Ovary (tissue), 9 donors: ENCODE measurements around the gene OVCH1. TPM values are rescaled to one million over a fixed set of nuclear protein-coding genes. Genes with fewer than 3 reads are reported as not detected.

Experiments
- DNase-seq, 5 donors: peaks; one replicate each; pipeline ENCODE4 v3.0.0-alpha.2; 2019 to 2020
- H3K27ac ChIP-seq, 2 donors: fragments of 200-600 bp; one replicate each; pipeline versions ENCODE4 v1.5.1 to v1.8.0; 2019 to 2022
- H3K27me3 ChIP-seq: fragments of 200-600 bp; one replicate; pipeline ENCODE4 v1.8.0; 2022
- H3K36me3 ChIP-seq: fragments of 200-600 bp; sonication (generic); one replicate; pipeline ENCODE4 v1.5.1; 2019
- H3K4me1 ChIP-seq: one replicate; pipeline ENCODE4 v1.8.1; 2013; ENCODE audit warnings: mild to moderate bottlenecking, moderate library complexity; ENCODE audit not compliant: insufficient read depth
- H3K4me3 ChIP-seq: fragments of 200-600 bp; sonication (generic); one replicate; pipeline ENCODE4 v1.5.1; 2017
- H3K9me3 ChIP-seq, 2 donors: fragments of 200-600 bp in 1 of 2; sonication (generic) in 1 of 2; one replicate each; pipeline versions ENCODE4 v1.5.1 to v1.8.1; 2013 to 2019; ENCODE audit warnings: mild to moderate bottlenecking in 1 of 2, moderate library complexity in 1 of 2
- EP300 ChIP-seq: sonication (generic); formaldehyde crosslinking; IDR thresholded peaks from one replicate; pipeline ENCODE4 v1.6.1; 2017; ENCODE audit warnings: antibody characterized with exemption
- POLR2A ChIP-seq: fragments of 450-650 bp; IDR thresholded peaks from one replicate; pipeline ENCODE4 v1.6.1; 2017; ENCODE audit warnings: antibody characterized with exemption, mild to moderate bottlenecking, moderate library complexity
- WGBS, 3 donors: extraction: QIAGEN DNeasy Blood & Tissue Kit in 1 of 3; methylation state at CpG; one replicate each; pipeline versions ENCODE4 v1.1.5 to v1.1.7; 2013 to 2017; 5-methylcytosine and 5-hydroxymethylcytosine counted together
- intact Hi-C, 4 donors: fragments of 100-400 bp; cut with DNase I; formaldehyde crosslinking; loops; one replicate each; pipeline versions ENCODE4 v1.11.0 to v1.15.1; 2022 to 2023
- polyA plus RNA-seq, 2 donors: library from polyadenylated mRNA; stranded (reverse); fragments of 200-250 nt in 1 of 2; fragments of 350-450 nt in 1 of 2; fragmentation: Illumina TruSeq in 1 of 2; extraction: RNeasy Lipid Tissue Mini Kit (QIAGEN cat#74804) in 1 of 2; gene quantifications; one replicate each; pipeline ENCODE4 v1.2.3, GENCODE V29; 2013 to 2014
- total RNA-seq, 7 donors: library from RNA; depleted of rRNA in 2 of 7; stranded (reverse); fragments of >200 nt in 2 of 7; fragmentation: NEBNext Ultra II Directional in 3 of 7; extraction: Animal tissue kit (Norgen Biotek cat#: 25700) in 3 of 7; gene quantifications; one replicate each; pipeline versions ENCODE4 v1.1.0 to v1.2.4, GENCODE V29; 2016 to 2023
- TF ChIP-seq, protein P1 (sequence below), 3 donors: fragments of 450-650 bp in 2 of 3; fragments of 200-600 bp in 1 of 3; IDR thresholded peaks; one replicate each; pipeline versions ENCODE4 v1.5.1 to v1.8.0; 2016 to 2022; ENCODE audit warnings: antibody characterized with exemption in 3 of 3, mild to moderate bottlenecking in 1 of 3
- donor health status: DM: no; HTN: no; CAD: no; lungs with moderate emphysema.
- donor health status: DM: no; HTN: no; CAD: no.
- donor health status: Bipolar disorder and iron deficiency.
- donor health status: DM: yes; HTN: yes; CAD: no.
- donor health status: DM: no; HTN: no; CAD: no.
- donor health status: DM: yes; HTN: yes; CAD: no.

OVCH1 gene
- total and polyA plus RNA-seq, 9 donors = 0.10 to 0.48 (median 0.21) TPM; not detected in 4

DNA sequence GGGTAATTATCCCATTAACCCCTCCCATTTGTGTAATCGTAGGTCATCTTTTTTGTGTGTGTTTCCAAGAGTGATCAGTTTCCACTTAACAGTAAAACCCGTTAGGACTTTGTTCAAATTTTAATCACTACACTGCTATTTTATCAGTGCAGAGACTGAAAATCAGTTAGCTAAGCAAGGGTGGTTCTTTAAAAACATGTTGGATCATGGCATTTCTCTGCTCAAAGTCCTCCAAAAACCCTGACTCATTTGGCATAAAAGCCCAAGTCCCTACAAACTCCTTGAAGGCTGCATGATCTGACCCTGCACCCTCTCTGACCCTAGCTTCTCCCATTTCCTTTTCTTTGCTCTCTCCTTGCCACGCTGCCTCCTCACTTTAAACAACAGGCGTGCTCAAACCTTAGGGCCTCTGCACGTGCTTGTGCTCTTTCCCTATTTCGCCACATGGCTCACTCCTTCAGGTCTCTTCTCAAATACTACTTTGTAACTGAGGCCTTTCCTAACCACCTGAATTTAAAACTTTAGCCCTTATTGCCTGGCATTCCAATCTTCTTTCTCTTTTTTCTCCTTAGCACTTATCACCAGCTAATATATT is 13.2 kb upstream of the OVCH1 start:
- H3K36me3 ChIP-seq = no peaks in the 10 kb centered on the region
- H3K4me1 ChIP-seq = no peaks in the 10 kb centered on the region
- TF ChIP-seq EP300 (no peak), POLR2A (no peak)
- TF ChIP-seq, protein P1, sequence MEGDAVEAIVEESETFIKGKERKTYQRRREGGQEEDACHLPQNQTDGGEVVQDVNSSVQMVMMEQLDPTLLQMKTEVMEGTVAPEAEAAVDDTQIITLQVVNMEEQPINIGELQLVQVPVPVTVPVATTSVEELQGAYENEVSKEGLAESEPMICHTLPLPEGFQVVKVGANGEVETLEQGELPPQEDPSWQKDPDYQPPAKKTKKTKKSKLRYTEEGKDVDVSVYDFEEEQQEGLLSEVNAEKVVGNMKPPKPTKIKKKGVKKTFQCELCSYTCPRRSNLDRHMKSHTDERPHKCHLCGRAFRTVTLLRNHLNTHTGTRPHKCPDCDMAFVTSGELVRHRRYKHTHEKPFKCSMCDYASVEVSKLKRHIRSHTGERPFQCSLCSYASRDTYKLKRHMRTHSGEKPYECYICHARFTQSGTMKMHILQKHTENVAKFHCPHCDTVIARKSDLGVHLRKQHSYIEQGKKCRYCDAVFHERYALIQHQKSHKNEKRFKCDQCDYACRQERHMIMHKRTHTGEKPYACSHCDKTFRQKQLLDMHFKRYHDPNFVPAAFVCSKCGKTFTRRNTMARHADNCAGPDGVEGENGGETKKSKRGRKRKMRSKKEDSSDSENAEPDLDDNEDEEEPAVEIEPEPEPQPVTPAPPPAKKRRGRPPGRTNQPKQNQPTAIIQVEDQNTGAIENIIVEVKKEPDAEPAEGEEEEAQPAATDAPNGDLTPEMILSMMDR (IDR thresholded peaks at IDR 0.05) = no peak
- H3K27ac ChIP-seq = no peak overlapping the region
- intact Hi-C loops = loop anchor here in 1 of 4 donors (10.0 kb wide), 1 partner anchor 274 kb away; the partner anchor contains the start of gene TMTC1
- H3K27me3 ChIP-seq = no peaks in the 10 kb centered on the region
- no peak for DNase-seq
- no peak overlapping the region for H3K4me3 ChIP-seq
- no peaks in the 10 kb centered on the region for H3K9me3 ChIP-seq
- WGBS, 3 donors = 88 to 90% (median 89%) methylated on average over 6 of the region's 6 CpGs

DNA sequence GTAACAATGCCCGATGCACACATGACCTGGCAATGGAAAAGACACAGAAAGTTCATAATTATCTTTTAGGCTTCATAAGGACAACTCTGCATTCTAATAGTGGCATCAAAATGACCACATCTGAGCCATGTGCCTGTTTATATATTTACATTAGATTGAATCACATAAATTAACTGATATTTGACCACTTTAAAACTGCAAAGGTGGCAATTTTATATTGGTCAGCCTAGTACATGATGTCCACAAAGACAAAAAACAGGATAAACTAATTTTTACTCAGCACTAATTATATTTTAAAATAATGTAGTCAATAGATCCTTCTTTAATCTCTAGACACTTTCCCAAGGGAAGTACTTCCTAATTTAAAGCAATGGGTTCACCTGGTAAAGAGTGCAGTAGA is 12.0 kb upstream of the OVCH1 start:
- H3K36me3 ChIP-seq = no peaks in the 10 kb centered on the region
- no peaks in the 10 kb centered on the region for H3K27me3 ChIP-seq
- H3K4me3 ChIP-seq = no peak overlapping the region
- no peak overlapping the region for H3K27ac ChIP-seq
- intact Hi-C loops = no loop called here
- DNase-seq = no peak
- TF ChIP-seq POLR2A (no peak), EP300 (no peak)
- TF ChIP-seq, protein P1 (IDR thresholded peaks at IDR 0.05) = no peak
- H3K9me3 ChIP-seq = no peaks in the 10 kb centered on the region
- WGBS, 3 donors = 98 to 100% (median 100%) methylated on average over 1 of the region's 1 CpG
- no peaks in the 10 kb centered on the region for H3K4me1 ChIP-seq

DNA sequence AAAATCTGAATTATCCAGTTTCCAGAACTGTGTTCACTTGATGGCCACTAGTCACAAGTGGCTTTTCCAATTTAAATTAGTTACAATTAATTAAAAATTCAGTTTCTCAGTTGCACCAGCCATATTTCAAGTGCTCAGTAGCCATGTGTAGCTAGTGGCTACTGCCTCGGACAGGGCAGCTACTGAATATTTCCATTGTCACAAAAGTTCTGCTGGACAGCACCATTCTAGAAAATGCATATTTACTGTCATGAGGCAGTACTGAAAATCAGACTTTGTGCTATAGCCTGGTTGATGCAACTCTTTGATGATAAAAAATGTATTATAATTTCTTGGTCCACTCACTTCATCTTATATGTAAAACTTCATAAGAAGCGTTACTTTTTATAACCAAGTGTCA is 11.5 kb upstream of the OVCH1 start:
- Histone ChIP-seq H3K27ac (no peak overlapping the region), H3K4me3 (no peak overlapping the region), H3K27me3 (no peaks in the 10 kb centered on the region), H3K9me3 (no peaks in the 10 kb centered on the region), H3K36me3 (no peaks in the 10 kb centered on the region), H3K4me1 (no peaks in the 10 kb centered on the region)
- no peak for DNase-seq
- no peak for TF ChIP-seq EP300
- TF ChIP-seq, protein P1 (IDR thresholded peaks at IDR 0.05) = no peak
- no peak for TF ChIP-seq POLR2A
- intact Hi-C loops = no loop called here
- 82 to 95% (median 89%) methylated on average over 2 of the region's 2 CpGs for WGBS, 3 donors

DNA sequence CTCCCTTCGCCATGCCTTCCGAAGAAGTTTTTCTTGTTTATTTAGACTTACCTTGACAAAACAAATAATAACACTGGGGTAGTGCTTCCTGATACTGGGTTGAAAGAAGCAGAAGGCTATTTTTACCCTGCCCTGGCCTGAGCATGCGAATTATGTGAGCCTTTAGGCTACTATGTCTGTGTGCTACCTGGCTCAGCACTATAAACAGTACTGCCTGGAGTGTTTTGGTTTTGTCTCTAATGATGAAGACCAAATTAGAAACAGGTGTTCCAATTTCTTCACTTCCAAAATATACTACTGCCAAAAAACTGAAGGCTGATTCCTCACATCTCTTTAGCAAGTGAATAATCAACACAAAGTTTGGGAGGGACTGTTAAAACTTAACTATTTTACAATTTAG is 7.6 kb upstream of the OVCH1 start:
- intact Hi-C loops = no loop called here
- Histone ChIP-seq H3K27me3 (no peaks in the 10 kb centered on the region), H3K4me1 (no peaks in the 10 kb centered on the region), H3K36me3 (no peaks in the 10 kb centered on the region), H3K27ac (no peak overlapping the region), H3K4me3 (no peak overlapping the region), H3K9me3 (no peaks in the 10 kb centered on the region)
- TF ChIP-seq EP300 (no peak), POLR2A (no peak)
- TF ChIP-seq, protein P1 (IDR thresholded peaks at IDR 0.05) = no peak
- WGBS, 3 donors = 88 to 92% (median 92%) methylated on average over 3 of the region's 3 CpGs
- DNase-seq = no peak
